NK-92 treated with Interleukin-12 subunit alpha and Interleukin-12 subunit beta, amount 100 ng/mL, for 24 hours (cell line): ENCODE measurements around the gene PPM1H.
A peak's percentile ranks its signal among the peaks of the same experiment; 100 is the strongest.

ENCODE experiments used
- DNase-seq: peaks from one replicate; lab custom pipeline; 2025; lab: John Stamatoyannopoulos, UW

The PPM1H gene

GRCh38 chr12:62873116-62873825 is 61.7 kb downstream of the PPM1H start:
- DNase-seq = no peak

- DNase-seq = no peak
These were observed 66.1 kb downstream of the PPM1H start for GRCh38 chr12:62868820-62869219.

DNA sequence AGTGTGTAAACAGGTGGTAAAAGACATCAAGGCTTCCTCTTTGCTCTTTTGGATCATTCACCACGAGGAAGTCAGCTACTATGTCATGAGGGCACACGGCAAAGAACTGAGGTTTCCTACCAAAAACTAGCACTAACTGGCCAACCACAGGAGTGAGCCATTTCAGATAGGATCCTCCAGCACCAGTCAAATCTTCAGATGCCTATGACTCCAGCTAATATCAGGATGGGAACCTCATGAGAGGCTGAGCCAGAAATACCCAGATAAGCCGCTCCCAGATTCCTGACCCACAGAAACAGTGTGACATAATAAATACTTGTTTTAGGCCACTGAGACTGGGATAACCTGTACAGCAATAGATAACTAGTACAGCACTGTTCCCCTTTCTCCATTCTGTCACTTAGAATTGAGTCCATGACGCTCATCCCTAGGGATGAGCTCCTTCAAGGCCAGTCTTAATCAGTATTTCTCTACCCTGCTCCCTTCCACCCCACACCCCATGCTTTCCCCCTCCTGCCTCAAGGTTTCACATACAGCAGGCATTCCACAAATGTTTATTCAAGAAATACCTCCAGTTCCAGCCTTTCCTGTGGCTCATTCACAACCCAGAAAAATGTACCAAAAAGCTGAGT is 68.4 kb downstream of the PPM1H start:
- no peak for DNase-seq

- DNase-seq = no peak
These were observed 69.0 kb downstream of the PPM1H start for GRCh38 chr12:62865937-62866336.

GRCh38 chr12:62865065-62865464 is 69.9 kb downstream of the PPM1H start:
- DNase-seq = no peak

DNA sequence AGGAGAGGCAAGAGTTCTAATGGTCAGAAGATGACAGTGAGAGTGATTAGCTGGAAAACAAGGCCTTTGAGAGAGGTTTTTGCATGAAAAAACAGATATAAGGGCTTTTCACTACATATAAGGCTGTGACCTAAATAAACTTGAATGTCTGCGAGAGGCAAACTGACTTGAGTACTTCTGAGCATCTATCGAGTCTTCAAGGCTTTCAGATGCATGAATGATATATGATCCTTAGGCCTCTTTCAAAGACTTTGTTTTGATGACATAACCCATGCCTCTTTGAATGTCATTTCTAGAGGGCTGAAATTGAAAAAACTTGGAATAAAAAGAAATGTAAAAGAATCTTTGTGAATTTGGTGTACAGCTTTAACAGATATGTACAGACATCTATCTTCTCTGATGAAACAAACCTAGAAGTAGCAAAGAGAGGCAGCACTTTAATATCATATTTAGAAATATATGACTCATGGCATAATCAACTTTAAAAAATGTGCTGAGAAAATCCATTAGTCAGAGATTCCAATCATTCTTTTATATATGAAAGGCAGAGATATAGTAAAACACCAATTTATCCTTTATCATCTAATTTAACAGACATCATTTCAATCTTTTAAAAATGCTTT is 72.6 kb downstream of the PPM1H start:
- DNase-seq = no peak

- no peak for DNase-seq
These were observed 73.4 kb downstream of the PPM1H start for GRCh38 chr12:62861586-62861985.

- no peak for DNase-seq
These were observed 74.2 kb downstream of the PPM1H start for GRCh38 chr12:62860501-62861411.

DNA sequence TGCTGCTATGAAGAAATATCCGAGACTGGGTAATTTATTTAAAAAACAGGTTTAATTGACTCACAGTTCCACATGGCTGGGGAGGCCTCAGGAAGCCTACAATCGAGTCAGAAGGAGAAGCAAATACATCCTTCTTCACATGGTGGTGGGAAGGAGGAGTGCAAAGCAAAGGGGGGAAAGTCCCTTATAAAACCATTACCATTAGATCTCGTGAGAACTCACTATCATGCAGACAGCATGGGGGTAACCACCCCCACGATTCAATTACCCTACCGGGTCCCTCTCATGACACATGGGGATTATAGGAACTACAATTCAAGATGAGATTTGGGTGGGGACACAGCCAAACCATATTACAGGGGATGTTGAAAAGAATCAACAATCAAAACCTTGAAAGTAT is 74.9 kb downstream of the PPM1H start:
- no peak for DNase-seq

DNA sequence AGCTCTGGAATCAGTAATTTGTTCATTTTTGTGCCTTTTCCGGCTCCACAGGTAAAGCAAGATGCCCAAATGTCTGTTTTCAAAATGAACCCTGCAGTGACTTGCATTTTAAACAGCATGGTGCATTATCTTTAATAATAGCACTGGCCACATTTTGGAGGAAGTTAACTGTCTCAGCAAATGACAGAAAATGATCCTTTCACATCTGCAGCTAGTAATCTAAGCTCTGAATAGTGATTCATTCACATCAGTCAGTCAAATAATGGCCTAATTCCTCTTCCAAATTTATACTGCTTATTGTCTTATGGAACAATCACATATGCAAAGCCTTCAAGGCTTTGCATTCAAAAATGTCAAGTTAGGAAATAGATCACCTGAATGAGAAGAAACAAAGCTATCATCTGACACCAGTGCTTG is 75.6 kb downstream of the PPM1H start:
- DNase-seq = no peak

DNA sequence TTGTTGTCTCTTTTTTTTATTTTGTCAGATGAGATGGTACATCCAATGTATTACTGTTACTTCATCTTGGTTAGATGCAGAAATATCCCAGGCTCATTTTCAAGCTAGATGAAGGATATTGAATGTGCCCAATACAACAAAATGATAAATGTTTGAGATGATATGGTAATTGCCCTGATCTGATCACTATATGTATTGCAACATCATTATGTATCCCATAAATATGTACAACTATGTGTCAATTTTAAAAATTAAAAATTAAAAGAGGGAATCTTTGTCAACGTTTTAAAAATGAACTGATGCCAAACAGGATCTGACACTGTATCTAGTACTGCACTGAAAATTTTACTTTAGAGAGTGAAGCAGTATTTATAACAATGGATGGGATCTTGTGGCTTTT is 78.5 kb downstream of the PPM1H start:
- no peak for DNase-seq

GRCh38 chr12:62854024-62854423 is 80.9 kb downstream of the PPM1H start:
- no peak for DNase-seq

GRCh38 chr12:62849398-62849797 is 85.6 kb downstream of the PPM1H start:
- DNase-seq = no peak

- peak; percentile 3 for DNase-seq
These were observed 86.5 kb downstream of the PPM1H start for GRCh38 chr12:62848418-62848817.

GRCh38 chr12:62847709-62848108 is 87.2 kb downstream of the PPM1H start:
- DNase-seq = no peak

- DNase-seq = no peak
These were observed 88.5 kb downstream of the PPM1H start for GRCh38 chr12:62846491-62846890.

DNA sequence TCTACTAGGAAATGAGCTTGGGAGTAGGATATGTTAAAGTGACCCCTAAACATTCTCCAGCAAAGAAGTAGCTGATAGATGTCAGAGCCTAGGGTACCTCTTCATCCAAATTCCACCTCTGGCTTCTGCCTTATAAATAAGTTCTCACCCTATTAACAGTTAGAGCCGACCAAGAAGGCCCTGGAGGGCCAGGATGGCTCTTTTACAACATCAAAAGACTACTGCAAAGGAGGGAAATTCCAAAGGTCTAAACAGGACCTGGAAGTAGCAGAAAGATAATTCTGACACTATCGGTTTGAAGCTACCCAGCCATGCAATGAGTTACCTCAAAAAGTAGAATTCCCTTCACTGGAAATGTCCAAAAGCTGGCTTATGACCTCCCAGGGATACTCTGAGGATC is 90.0 kb downstream of the PPM1H start:
- no peak for DNase-seq

DNA sequence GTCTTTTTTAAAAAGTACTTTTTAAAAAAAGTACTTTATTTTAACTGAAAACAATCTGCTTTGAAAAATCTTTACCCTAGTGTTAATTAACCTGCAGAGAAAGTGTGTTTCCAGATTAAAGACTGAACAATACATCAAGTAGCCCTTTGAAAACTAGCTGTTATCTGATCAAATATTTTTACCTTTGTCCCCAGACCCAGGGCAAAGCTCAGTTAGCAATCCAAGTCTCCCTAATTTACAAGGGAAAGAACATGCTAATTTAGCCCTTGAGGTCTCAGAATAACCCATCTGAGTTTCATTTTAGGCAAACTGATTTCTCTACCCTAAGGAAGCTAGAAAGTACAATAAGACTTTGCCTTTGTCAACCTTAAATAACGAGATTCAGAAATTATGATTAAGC is 91.2 kb downstream of the PPM1H start:
- DNase-seq = no peak

GRCh38 chr12:62841846-62842245 is 93.1 kb downstream of the PPM1H start:
- DNase-seq = no peak

DNA sequence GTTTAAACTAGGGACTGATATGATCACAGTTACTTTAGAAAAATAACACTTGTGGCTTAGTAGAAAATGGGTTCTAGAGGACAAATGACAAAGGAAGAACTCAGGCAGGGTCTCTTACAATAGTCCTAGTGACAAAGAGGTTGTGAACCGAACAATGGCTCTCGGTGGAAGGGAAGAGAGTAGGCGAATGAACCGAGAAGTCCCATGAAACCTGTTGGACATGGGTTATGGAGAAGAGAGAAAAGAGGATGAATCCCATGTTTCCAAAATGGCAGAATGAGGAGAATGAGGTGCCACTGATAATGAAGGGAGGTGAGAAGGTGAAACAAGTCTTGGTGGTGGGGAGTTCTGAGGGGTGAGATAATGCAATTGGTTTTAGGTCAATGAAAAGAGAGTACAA is 94.1 kb downstream of the PPM1H start:
- no peak for DNase-seq

DNA sequence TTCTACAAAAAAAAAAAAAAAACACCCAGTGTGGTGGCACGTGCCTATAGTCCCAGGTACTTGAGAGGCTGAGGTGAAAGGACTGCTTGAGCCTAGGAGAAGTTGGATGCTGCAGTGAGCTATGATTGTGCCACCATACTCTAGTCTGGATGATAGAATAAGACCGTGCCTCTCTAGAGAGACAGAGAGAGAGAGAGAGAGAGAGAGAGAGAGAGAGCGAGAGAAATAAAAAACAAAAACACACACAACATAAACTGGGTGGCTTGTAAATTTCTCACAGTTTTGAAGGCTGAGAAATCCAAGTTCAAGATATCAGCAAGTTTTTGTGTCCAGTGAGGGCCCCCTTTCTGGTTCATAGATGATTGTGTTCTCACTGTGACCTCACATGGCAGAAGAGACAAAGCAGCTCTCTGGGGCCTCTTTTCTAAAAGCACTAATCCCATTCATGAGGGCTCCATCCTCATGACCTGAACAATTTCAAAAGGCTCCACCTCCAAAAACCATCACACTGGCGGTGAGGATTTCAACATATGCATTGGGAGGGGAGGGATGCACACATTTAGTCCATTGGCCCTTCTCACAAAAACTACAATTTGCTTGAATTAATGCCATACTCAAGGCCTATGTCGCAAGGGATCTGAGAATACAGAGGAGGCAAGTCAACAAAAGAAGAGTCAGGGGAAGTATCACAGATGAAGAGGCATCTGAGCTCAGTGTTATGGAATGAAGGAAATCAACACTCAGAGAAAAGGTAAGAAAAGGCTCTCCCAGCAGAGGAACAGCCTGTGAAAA is 94.9 kb downstream of the PPM1H start:
- no peak for DNase-seq
